Activated T-cell treated with anti-CD3 and anti-CD28 coated beads, Interleukin-2, amount 50 U/mL, for 24 hours (primary cell): ENCODE data around the gene ZNF629.

ENCODE experiments used
- DNase-seq: peaks from one replicate; pipeline ENCODE4 v3.0.0-alpha.2; 2020
- H3K27ac Mint-ChIP-seq: 2 replicates; pipeline ENCODE4 v1.8.0; 2020; ENCODE audit warnings: mild to moderate bottlenecking, mixed read lengths
- H3K27me3 Mint-ChIP-seq: 2 replicates; pipeline ENCODE4 v1.8.0; 2020; ENCODE audit warnings: mixed read lengths
- H3K36me3 Mint-ChIP-seq: 2 replicates; pipeline ENCODE4 v1.8.0; 2020; ENCODE audit warnings: low read depth, mixed read lengths
- H3K4me1 Mint-ChIP-seq: 2 replicates; pipeline ENCODE4 v1.8.0; 2020; ENCODE audit warnings: low read depth, mixed read lengths
- H3K4me3 Mint-ChIP-seq: 2 replicates; pipeline ENCODE4 v1.8.0; 2020; ENCODE audit warnings: mild to moderate bottlenecking, moderate library complexity, mixed read lengths
- H3K9me3 Mint-ChIP-seq: 2 replicates; pipeline ENCODE4 v1.8.0; 2020; ENCODE audit warnings: mixed read lengths

Gene ZNF629

DNA sequence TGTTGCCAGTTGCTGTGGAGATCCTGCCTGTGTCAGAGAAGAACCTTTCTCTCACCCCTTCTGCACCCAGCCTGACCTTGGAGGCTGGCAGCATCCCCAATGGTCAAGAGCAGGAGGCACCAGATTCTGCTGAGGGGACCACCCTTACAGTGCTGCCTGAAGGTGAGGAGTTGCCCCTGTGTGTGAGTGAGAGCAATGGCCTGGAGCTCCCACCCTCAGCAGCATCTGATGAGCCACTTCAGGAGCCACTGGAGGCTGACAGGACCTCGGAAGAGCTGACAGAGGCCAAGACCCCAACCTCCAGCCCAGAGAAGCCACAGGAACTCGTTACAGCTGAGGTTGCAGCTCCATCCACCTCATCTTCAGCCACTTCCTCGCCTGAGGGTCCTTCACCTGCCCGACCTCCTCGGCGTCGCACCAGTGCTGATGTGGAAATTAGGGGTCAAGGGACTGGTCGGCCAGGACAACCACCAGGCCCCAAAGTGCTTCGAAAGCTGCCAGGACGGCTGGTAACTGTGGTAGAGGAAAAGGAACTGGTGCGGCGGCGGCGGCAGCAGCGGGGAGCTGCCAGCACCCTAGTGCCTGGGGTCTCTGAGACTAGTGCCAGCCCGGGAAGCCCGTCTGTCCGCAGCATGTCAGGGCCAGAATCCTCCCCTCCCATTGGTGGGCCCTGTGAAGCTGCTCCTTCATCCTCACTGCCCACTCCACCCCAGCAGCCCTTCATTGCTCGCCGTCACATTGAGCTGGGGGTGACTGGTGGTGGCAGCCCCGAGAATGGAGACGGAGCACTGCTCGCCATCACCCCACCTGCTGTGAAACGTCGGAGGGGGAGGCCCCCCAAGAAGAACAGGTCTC is 49.0 kb downstream of the ZNF629 start:
- DNase-seq, result no peak
- Mint-ChIP-seq H3K36me3 (peaks cover 96% of the 10 kb centered on the region), H3K27me3 (no peaks in the 10 kb centered on the region), H3K9me3 (no peaks in the 10 kb centered on the region), H3K4me1 (peaks cover 21% of the 10 kb centered on the region), H3K4me3 (no peak overlapping the region), H3K27ac (peak overlapping the region; percentile 63)

DNA sequence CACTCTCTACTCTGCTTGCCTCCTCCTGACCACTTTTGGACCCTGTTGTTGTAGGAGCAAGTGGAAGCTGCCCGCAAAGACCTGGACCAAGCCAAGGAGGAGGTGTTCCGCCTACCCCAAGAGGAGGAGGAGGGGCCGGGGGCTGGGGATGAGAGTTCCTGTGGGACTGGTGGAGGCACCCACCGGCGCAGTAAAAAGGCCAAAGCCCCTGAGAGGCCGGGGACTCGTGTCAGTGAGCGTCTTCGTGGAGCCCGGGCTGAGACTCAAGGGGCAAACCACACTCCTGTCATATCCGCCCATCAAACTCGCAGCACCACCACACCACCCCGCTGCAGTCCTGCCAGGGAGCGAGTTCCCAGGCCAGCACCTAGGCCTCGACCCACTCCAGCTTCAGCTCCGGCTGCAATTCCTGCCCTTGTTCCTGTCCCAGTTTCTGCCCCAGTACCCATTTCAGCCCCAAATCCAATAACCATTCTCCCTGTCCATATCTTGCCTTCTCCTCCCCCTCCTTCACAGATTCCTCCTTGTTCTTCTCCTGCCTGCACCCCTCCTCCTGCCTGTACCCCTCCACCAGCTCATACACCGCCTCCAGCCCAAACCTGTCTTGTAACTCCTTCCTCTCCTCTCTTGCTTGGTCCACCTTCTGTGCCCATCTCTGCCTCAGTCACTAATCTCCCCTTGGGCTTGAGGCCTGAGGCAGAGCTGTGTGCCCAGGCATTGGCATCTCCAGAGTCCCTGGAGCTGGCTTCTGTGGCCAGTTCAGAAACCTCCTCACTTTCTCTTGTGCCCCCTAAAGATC is 49.8 kb downstream of the ZNF629 start:
- Mint-ChIP-seq H3K27ac (peak overlapping the region; percentile 63), H3K36me3 (peaks cover 96% of the 10 kb centered on the region), H3K4me1 (peaks cover 21% of the 10 kb centered on the region), H3K27me3 (no peaks in the 10 kb centered on the region), H3K4me3 (no peak overlapping the region), H3K9me3 (no peaks in the 10 kb centered on the region)
- no peak for DNase-seq

DNA sequence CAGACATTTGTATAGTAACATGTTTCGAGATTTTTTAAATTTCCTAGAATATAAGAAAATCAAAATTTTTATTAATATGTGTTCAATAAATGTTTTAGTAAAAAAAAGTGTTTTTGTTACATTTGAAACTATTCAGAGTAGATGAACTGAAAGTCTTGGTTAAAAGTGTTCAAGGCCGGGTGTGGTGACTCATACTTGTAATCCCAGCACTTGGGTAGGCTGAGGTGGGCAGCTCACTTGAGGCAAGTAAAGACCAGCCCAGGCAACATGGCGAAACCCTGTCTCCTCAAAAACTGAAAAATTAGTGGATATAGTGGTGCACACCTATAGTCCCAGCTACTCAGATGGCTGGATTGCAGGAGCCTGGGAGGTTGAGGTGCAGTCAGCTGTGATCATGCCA is 55.6 kb downstream of the ZNF629 start:
- DNase-seq, result no peak
- H3K9me3 Mint-ChIP-seq, result no peaks in the 10 kb centered on the region
- H3K27ac Mint-ChIP-seq, result peak overlapping the region; percentile 47
- no peak overlapping the region for H3K4me3 Mint-ChIP-seq
- no peaks in the 10 kb centered on the region for H3K27me3 Mint-ChIP-seq
- H3K36me3 Mint-ChIP-seq, result peaks cover 97% of the 10 kb centered on the region
- H3K4me1 Mint-ChIP-seq, result peaks cover 12% of the 10 kb centered on the region

DNA sequence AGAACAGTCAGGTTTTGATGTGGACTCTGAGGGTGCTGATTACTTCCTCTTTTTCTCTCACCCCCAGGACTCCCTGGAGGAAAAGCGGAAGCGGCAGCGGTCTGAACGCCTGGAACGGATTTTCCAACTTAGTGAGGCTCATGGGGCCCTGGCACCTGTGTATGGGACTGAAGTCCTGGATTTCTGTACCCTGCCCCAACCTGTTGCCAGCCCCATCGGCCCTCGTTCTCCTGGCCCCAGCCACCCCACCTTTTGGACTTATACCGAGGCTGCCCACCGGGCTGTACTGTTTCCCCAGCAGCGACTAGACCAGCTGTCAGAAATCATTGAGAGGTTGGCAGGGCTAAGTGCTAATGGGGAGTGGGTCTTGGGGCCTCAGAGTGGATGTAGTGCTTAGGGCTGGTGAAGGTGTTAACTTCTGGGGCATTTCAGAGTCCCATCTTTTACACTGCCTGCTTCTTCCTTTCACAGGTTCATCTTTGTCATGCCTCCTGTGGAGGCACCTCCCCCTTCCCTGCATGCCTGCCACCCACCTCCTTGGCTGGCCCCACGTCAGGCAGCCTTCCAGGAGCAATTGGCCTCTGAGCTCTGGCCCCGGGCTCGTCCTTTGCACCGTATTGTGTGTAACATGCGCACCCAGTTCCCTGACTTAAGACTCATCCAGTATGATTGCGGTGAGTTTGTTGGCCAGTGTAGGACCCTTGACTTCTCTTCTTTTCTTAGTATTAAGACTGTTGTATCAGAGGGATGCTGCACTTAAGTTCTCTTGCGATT is 57.9 kb downstream of the ZNF629 start:
- DNase-seq, result no peak
- Mint-ChIP-seq H3K4me3 (no peak overlapping the region), H3K4me1 (peaks cover 19% of the 10 kb centered on the region), H3K9me3 (no peaks in the 10 kb centered on the region), H3K27ac (no peak overlapping the region), H3K36me3 (peaks cover 98% of the 10 kb centered on the region), H3K27me3 (no peaks in the 10 kb centered on the region)
